ENCODE measurements around the gene CDKN1A. TPM values are rescaled to one million over a fixed set of nuclear protein-coding genes. Genes with fewer than 3 reads are reported as not detected.

CDKN1A gene
- total RNA-seq, 1 donor from 2014 or later, result 41.3 TPM

DNA sequence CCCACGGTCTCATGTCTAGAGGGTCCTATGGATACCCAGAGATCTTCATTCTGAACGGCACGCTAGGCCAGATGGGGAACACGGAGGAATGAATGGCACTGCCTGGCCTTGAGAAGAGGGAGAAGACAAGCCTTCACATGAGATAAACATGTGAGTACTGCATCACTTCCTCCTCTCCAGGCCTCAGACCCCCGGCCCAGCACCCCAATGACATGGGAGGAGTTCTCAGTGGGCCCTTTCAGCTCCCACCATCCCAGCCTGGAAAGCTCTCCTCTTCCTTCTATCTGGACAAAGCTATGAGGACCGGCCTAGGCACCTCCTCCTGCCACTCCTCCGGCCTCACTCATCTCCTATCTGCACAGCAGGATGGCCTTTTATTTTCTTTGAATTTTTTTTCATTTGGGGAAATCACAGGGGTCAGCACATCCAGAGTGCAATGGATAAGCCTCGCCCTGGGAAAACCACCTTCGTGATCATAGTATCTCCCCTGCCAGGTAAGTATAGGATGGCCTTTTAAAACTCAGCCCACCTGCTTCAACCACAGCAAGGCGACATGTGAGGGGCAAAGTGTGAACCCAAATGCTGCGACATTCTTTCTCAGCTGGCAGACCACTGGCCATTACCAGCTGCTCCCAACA lies 39.2 kb upstream of the CDKN1A start:
- TF ChIP-seq CTCF (IDR thresholded peaks at IDR 0.05; ENCODE audit: partially characterized antibody, unreplicated experiment), result no peak
- DNase-seq, result no peak

DNA sequence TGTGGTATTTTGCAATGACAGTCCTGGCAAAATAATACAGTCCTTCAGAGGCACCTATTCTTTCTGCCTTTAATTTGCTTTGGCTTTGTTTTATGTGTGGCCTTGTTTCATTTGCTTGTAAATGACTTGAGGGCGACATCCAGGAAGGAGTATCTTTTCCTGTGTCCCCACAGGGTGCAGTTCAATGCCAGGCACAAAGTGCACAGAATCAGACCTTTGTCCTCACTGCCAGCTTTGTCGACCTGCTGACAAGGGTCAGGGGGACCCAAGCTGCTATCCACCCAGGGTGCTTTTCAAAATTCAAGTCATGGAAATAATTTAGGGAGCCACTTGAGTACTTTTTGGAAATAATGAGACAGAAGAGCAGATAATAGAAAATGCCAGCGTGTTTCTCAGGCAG lies 37.0 kb upstream of the CDKN1A start:
- no peaks in the 10 kb centered on the region for H3K9me3 Mint-ChIP-seq (ENCODE audit: unreplicated experiment)
- H3K36me3 Mint-ChIP-seq (ENCODE audit: unreplicated experiment), result no peaks in the 10 kb centered on the region
- DNase-seq, result no peak
- peaks cover 3% of the 10 kb centered on the region for H3K27me3 Mint-ChIP-seq (ENCODE audit: unreplicated experiment)
- H3K4me3 Mint-ChIP-seq (ENCODE audit: unreplicated experiment), result no peak overlapping the region
- TF ChIP-seq CTCF (IDR thresholded peaks at IDR 0.05; ENCODE audit: partially characterized antibody, unreplicated experiment), result no peak
- no peak overlapping the region for H3K27ac Mint-ChIP-seq (ENCODE audit: unreplicated experiment)
- peaks cover 16% of the 10 kb centered on the region for H3K4me1 Mint-ChIP-seq (ENCODE audit: low read depth, unreplicated experiment)

More for the DNA sequence above, 39.2 kb upstream of the CDKN1A start:
- H3K4me1 Mint-ChIP-seq (ENCODE audit: low read depth, unreplicated experiment), result peaks cover 8% of the 10 kb centered on the region
- no peak overlapping the region for H3K27ac Mint-ChIP-seq (ENCODE audit: unreplicated experiment)
- H3K9me3 Mint-ChIP-seq (ENCODE audit: unreplicated experiment), result no peaks in the 10 kb centered on the region
- no peaks in the 10 kb centered on the region for H3K36me3 Mint-ChIP-seq (ENCODE audit: unreplicated experiment)
- no peaks in the 10 kb centered on the region for H3K27me3 Mint-ChIP-seq (ENCODE audit: unreplicated experiment)
- H3K4me3 Mint-ChIP-seq (ENCODE audit: unreplicated experiment), result no peak overlapping the region

- no peak for TF ChIP-seq CTCF (IDR thresholded peaks at IDR 0.05; ENCODE audit: partially characterized antibody, unreplicated experiment)
- H3K4me3 Mint-ChIP-seq (ENCODE audit: unreplicated experiment), result no peak overlapping the region
- H3K27ac Mint-ChIP-seq (ENCODE audit: unreplicated experiment), result no peak overlapping the region
- H3K4me1 Mint-ChIP-seq (ENCODE audit: low read depth, unreplicated experiment), result peaks cover 11% of the 10 kb centered on the region
- DNase-seq, result no peak
- H3K9me3 Mint-ChIP-seq (ENCODE audit: unreplicated experiment), result no peaks in the 10 kb centered on the region
- H3K27me3 Mint-ChIP-seq (ENCODE audit: unreplicated experiment), result peaks cover 3% of the 10 kb centered on the region
- H3K36me3 Mint-ChIP-seq (ENCODE audit: unreplicated experiment), result no peaks in the 10 kb centered on the region
Measured at GRCh38 chr6:36642913-36643817, 35.3 kb upstream of the CDKN1A start.

- DNase-seq, result no peak
- no peak overlapping the region for H3K4me3 Mint-ChIP-seq (ENCODE audit: unreplicated experiment)
- no peaks in the 10 kb centered on the region for H3K36me3 Mint-ChIP-seq (ENCODE audit: unreplicated experiment)
- H3K4me1 Mint-ChIP-seq (ENCODE audit: low read depth, unreplicated experiment), result peaks cover 7% of the 10 kb centered on the region
- peak overlapping the region; percentile 8 for H3K27ac Mint-ChIP-seq (ENCODE audit: unreplicated experiment)
- no peak for TF ChIP-seq CTCF (IDR thresholded peaks at IDR 0.05; ENCODE audit: partially characterized antibody, unreplicated experiment)
- peaks cover 3% of the 10 kb centered on the region for H3K27me3 Mint-ChIP-seq (ENCODE audit: unreplicated experiment)
- no peaks in the 10 kb centered on the region for H3K9me3 Mint-ChIP-seq (ENCODE audit: unreplicated experiment)
Measured at GRCh38 chr6:36643977-36644376, 34.5 kb upstream of the CDKN1A start.

- Mint-ChIP-seq H3K27me3 (ENCODE audit: unreplicated experiment) (peaks cover 5% of the 10 kb centered on the region), H3K4me1 (ENCODE audit: low read depth, unreplicated experiment) (peaks cover 7% of the 10 kb centered on the region), H3K36me3 (ENCODE audit: unreplicated experiment) (no peaks in the 10 kb centered on the region), H3K4me3 (ENCODE audit: unreplicated experiment) (no peak overlapping the region), H3K27ac (ENCODE audit: unreplicated experiment) (no peak overlapping the region), H3K9me3 (ENCODE audit: unreplicated experiment) (no peaks in the 10 kb centered on the region)
- no peak for DNase-seq
- no peak for TF ChIP-seq CTCF (IDR thresholded peaks at IDR 0.05; ENCODE audit: partially characterized antibody, unreplicated experiment)
Measured at GRCh38 chr6:36649086-36649485, 29.4 kb upstream of the CDKN1A start.
